Islet of Langerhans (tissue), 1 donor: ENCODE results near the gene DMXL2.
A peak's percentile ranks its signal among the peaks of the same experiment; 100 is the strongest.
"Not testable (repeated sequence)": the region's sequence is repeated elsewhere in the genome, so short reads cannot be mapped to it uniquely, and the experiment has no call there.

Source experiments
- FAIRE-seq: peaks from one replicate; lab custom pipeline; 2011; peaks lifted over from hg19 to GRCh38; lab: Jason Lieb, UNC

Gene DMXL2

GRCh38 chr15:51484781-51485180 is 137.8 kb downstream of the DMXL2 start:
- FAIRE-seq: no peak

- no peak for FAIRE-seq
These were observed 138.6 kb downstream of the DMXL2 start for GRCh38 chr15:51483985-51484384.

DNA sequence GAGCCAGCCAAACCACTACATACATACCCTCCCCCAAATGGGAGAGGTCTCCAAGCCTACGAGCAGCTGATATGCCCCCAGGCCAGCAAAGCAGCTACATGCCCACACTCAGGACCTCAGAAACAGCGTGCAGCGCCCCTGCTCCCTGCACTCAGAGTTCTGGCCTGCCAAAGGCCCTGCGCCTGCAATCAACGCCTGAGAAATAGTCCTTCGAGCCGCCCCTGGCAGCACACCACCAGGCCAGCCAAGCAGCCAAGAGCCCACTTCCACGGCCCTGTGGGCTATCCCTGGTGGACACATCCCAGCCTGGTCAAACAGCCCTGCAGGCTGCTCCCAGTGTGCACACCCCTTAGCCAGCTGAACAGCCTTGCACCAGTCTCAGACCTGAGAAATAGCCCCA is 139.1 kb downstream of the DMXL2 start:
- FAIRE-seq: no peak

DNA sequence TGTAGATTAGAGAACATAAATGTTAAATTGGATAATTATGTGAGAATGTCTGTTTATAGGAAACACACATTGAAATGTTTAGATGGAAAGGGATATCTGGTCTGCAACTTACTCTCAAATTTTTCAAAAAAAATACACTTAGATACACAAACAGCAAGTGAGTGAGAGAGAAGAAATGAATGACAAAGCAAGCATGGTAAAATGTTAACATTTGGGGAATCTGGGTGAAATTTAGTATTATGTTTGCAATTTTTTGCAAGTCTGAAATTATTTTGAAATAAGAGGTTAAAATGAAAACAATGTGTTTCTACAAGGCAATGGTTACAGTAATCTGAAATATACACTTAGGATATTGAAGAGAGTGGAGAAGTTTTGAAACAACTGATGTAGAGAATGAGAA is 146.8 kb downstream of the DMXL2 start:
- FAIRE-seq: no peak

GRCh38 chr15:51470512-51470911 is 152.1 kb downstream of the DMXL2 start:
- FAIRE-seq: no peak

- FAIRE-seq: peak; percentile 58
These were observed 161.8 kb downstream of the DMXL2 start for GRCh38 chr15:51460796-51461195.

DNA sequence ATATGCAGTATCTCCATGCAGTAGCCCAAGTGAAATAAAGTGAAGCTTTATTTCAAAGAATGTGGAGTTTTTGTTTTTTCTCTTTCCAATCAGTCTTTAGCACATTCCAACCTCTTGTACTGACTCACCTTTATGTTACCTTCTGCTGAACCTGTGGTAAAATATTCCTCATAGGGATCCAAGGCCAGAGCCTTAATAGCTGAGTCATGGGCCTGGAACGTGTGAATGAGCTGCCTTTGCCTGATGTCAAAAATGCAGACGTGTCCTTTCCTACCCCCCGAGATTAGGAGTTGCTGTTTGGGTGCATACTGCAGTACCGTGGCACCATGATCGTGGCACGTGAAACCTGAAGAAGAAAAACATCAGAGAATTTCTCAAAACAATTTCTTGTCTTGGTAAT is 172.6 kb downstream of the DMXL2 start:
- no peak for FAIRE-seq

GRCh38 chr15:51448622-51449399 is 173.8 kb downstream of the DMXL2 start:
- FAIRE-seq: no peak

DNA sequence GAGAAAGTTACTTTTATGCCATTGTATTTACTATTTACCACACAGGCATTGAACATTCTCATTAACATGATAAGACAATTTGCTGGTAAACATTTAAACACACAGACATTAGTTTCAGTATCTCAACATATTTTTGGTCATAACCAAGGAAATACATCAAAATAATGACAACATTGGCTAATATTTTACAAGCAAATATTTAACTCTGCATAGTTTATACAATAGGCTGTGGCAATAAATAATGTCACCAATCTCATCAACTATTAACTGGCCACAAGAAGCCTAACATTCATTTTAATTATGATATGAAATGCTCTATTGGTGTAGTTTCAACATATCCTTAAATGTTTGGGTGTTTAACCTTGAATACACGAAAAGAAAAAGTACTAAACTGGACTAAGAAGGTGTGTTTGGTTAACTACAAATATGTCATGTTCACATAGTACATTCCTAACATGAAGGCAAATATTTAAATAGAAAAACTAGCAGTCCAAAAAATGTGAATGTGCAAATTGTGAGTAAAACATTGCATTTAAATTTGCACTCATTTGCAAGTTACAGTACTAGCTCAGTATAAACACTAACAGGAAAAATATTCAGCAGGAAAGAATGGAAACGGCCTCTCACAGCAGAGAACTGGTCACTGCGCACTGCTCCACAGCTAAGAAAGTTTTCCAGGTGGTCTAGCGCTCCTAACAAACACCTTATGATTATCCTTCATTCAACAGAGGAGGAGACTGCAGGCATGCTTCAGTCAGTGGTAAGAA is 174.5 kb downstream of the DMXL2 start:
- no peak for FAIRE-seq

DNA sequence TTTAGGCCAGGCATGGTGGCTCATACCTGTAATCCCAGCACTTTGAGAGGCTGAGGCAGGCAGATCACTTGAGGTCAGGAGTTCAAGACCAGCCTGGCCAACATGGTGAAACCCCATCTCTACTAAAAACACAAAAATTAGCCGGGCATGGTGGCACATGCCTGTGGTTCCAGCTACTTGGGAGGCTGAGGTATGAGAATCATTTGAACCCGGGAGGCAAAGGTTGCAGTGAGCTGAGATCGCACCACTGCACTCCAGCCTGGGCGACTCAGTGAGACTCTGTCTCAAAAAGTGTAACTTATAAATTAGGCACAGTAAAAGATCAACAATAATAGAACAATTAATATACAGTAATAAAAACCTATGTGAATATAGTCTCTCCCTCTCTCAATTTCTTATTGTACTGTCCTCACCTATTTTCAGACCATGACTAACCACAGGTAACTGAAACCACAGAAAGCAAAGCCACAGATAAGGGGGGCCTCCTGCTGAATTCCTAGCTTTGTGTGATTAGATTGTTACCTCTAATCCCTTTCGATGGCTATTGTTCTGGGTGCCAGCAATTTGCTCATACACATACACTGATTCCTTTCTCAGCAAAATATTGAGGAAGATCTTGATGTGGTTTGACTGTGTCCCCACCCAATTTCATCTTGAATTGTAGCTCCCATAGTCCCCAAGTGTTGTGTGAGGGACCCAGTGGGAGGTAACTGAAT is 176.4 kb downstream of the DMXL2 start:
- FAIRE-seq: not testable (repeated sequence)

- FAIRE-seq: no peak
These were observed 177.8 kb downstream of the DMXL2 start for GRCh38 chr15:51444807-51445206.

- FAIRE-seq: no peak
These were observed 178.5 kb downstream of the DMXL2 start for GRCh38 chr15:51444112-51444511.

GRCh38 chr15:51443282-51443914 is 179.2 kb downstream of the DMXL2 start:
- FAIRE-seq: no peak

DNA sequence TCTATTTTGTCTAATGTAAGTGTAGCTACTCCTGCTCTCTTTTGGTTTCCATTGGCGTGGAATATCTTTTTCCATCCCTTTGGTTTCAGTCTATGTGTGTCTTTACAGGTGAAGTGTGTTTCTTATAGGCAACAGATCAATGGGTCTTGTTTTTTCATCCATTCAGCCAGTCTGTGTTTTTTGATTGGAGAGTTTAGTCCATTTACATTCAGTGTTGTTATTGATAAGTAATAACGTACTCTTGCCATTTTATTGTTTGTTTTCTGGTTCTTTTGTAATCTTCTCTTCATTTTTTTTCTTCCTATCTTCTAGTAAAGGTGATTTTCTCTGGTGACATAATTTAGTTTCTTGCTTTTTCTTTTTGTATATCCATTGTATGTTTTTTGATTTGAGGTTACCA is 184.0 kb downstream of the DMXL2 start:
- FAIRE-seq: no peak

- no peak for FAIRE-seq
These were observed 197.0 kb downstream of the DMXL2 start for GRCh38 chr15:51425517-51426040.

GRCh38 chr15:51424780-51425179 is 197.8 kb downstream of the DMXL2 start:
- no peak for FAIRE-seq

DNA sequence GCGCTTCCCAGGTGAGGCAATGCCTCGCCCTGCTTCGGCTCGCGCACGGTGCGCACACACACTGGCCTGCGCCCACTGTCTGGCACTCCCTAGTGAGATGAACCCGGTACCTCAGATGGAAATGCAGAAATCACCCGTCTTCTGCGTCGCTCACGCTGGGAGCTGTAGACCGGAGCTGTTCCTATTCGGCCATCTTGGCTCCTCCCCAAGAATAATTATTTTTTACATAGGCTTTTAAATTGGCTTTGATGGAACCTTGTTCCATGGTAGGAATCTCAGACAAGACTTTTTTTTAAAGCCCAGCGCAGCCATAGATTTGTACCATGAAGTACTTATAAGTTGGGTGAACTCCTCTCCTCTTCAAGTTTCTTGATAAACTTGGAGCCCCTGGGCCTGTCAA is 199.5 kb downstream of the DMXL2 start:
- not testable (repeated sequence) for FAIRE-seq

DNA sequence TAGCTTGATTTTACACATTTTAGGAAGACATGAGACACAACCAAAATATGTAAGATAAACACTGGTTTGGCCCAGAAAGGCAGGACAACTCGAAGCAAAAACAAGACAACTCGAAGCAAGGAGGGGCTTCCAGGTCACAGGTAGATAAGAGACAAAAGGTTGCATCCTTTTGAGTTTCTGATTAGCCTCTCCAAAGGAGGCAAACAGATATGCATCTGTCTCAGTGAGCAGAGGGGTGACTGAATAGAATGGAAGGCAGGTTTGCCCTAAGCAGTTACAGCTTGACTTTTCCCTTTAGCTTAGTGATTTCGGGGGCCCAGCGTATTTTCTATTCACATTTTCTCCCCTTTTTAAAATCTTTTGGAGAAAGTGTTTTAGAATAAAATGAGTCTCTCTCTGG is 206.4 kb downstream of the DMXL2 start:
- FAIRE-seq: no peak

DNA sequence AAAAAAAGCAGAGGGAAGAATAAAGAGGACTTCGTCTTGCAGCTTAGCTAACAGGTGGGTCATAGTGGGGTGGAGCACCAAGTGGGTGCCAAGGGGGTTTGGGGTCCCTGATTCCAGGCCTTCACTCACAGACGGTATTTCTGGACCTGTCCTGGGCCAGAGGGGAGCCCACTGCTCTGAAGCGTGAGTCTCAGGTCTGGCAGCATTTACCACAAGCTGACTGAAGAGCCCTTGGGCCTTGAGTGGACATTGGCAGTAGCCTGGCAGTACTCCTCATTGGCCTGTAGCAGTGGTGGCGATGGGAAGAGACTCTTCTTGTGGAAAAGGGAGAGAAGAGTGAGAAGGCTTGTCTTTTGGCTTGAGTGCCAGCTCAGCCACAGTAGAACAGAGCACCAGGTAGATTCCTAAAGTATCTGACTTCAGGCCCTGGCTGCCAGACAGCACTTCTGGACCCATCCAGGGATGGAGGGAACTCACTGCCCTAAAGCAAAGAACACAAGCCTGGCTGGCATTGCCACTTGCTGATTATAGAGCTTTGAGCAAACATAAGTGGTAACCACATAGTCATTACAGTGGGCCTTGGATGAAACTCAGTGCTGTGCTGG is 208.2 kb downstream of the DMXL2 start:
- FAIRE-seq: no peak

GRCh38 chr15:51405693-51406523 is 216.7 kb downstream of the DMXL2 start:
- no peak for FAIRE-seq
